HG02588 (cell line): Measurements from ENCODE around the gene ACSL6.
A peak's percentile ranks its signal among the peaks of the same experiment; 100 is the strongest.

Experiments
- ATAC-seq: cut with Tn5 transposase; IDR thresholded peaks from one replicate; pipeline ENCODE4 v1.9.1; 2021; ENCODE audit warnings: mild to moderate bottlenecking, moderate library complexity; ENCODE audit not compliant: unreplicated experiment

ACSL6 gene

DNA sequence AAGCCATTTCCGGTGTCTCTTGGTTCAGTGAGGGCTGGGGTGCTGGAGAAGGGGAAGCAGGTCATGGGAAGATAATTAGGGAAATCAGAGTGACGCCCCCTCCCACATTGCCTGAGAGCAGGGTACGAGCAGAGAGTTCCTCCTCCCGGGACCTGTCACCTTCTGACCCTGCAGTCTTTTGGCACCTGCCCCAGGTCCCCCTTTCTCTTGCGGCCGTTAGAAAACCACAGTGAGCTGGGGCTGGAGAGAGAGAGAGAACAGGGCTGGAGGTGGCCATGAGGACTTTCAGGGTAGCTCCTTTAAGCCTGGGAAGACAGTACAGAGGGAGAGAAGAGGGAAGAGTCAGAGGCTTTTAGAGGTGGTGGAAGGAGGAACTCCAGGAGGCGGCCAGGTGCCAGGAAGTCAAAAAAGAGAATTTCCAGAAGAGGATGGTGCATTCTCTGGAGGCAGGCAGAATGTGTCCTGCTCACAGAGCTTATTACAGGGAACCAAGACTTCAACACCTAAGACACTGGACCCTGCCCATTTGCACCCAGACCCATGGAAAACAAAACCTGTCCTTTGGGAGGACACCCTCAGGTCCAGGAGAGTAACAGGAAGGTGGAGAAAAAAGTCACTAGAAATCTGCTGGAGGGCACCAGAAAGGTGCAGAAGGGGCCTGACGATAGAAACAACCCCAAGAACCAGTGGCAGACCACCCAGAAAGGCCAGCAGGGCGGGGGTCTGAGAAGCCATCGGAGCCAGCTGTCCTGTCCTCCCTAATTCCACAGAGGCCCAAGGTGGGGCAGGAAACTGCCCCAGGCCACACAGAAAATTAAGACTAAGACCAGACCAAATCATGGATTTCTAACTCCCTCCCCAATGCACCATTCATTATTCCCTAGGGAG, 6.5 kb upstream of the ACSL6 start:
- no peak for ATAC-seq

DNA sequence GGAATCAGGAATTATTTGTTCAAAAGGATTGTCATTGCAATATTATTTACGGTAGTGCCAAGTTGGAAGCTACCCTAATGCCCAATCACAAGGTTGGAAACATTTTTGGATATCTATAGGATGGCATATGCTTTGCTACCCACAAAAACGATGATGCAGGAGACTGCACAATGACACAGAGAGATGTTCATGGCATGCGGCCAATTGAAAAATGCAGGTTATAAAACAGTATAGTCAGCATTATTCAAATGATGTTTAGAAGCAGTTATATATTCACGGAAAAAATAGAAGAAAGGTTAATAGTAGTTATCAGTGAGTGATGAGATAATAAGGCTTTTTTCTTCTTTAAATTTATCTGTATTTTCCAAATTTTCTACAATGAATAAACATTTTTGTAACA, 5.9 kb upstream of the ACSL6 start:
- ATAC-seq, result no peak

DNA sequence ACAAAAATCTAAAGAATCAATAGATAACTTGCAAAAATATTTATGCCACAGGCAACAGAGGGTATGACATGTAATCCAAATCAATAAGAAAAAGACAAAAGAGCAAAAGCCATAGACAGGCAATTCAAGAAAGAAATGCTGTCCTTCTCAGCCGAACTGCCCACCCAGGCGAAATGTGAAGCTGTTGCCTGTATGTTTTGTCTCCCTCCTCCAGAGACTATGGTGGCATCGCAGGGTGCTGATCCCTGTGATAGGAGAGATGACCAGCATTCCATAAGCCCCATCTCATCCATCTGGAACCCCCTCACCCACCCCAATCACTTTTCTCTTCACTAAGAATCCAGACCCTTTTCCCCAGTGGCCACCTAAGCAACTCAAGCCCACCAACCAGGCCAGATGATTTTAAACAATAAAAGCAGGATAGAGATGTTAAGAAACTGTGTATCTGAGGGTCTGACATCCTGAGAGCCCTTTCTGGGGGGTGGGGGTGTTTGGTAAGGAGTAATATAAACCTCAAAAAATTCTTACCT, 5.3 kb upstream of the ACSL6 start:
- no peak for ATAC-seq

DNA sequence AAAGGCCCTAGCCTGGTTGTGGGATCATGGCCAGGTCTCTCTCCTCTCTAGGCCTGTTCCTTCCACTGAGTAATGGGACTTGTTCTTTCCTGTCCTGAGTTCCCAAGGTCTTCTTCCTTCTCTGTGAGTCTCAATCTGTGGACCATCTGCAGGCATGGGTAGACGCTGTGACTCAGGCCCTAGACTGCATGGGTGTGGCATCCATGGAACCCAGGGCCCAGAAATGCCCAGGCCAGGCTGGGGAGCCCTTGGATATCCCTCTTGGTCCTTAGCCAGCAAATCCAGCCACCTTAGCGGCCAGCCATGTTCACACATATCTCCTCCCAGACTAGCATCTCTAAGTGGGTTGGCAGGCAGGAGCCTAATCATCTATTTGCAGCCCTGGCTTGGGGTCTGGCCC, 2.3 kb upstream of the ACSL6 start:
- no peak for ATAC-seq

DNA sequence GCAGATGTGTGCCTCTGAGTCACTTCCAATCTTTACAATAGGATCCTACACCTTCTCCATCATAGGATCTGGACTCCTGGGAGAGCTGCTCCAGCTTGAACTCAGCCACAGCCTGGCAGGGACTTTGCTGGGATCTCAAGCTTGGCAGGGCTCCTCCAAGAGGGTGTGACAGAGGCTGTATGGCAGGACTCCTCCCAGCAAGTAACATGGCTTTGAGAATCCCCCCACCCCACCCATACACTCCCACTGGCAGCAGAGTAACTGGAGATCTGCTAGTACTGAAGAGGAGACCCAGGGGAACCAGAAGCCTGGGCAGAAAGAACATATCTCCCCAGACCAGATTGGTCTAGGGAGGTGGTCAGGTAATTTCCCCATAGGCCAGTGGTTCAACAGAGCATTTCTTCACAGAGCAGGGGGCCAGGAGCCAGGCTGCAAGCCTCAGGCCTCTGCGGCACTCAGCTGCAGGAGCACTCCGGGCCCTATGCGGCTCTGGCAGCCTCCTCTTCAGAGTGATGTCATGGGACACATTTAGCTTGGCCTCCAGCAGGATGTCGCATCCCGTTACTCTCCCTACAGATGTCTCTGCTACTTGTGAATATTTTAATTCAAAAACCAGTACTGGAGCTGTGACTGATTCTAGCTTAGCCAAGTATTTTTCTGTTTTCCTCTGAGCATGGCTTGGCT, 1.7 kb upstream of the ACSL6 start:
- no peak for ATAC-seq

DNA sequence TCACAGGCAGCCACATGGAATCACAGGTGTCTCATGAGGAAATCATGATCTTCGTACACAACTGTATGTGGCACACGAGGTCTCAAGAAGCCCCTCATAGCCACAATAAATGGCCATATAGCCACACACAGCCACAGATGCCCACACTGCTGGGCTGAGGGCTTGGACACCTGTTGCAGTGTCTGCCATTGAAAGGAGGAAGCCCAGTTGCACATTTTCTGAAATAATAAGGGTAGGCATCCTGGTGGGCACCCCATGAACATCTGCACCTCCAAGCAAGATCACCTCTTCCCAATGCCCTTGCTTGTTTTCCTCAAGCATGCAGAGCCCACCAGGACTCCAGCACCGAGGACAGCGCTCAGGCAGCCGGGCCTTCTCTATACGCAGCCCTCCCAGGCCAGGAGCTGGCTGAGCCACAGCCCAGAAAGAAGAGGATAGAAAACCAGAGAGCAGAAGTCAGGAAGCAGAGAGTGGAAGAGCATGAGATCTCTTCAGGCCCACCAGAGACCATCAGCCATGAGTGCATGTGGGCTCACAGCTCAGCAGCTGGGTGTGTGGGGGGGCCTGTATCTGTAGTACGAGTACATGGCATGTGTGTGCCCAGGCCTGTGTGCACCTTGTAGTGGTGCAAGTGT, 1.0 kb upstream of the ACSL6 start:
- no peak for ATAC-seq

DNA sequence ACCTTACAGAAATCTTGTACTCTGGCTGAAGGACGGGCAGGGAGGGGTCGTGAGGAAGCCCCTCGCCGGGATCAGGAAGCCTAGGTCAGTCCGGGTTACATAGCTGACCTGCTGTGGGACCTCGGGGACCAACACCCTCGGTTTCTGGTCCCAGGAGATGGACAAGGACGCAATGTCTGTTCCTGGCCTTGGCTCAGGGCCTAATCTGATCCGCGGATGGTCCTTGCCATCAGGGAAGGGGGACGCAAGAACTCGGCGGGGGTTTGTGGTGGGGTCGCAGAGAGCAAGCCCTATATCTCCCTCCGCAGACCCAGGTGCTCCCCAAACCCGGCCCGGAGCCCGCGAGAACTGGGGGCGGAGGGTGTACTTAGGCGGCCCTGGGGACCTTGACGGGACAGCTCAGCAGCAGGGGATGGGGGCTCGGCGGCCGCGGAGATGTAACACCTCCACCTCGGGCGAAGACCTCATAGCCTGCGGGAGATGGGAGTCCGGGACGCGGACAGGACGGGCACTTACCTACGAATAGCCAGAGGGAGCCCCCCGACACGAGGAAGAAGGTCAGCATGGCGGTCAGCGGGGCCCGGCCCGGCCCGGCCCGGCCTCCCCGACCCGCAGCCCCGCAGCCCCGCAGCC, 353 bp downstream of the ACSL6 start:
- no peak for ATAC-seq

DNA sequence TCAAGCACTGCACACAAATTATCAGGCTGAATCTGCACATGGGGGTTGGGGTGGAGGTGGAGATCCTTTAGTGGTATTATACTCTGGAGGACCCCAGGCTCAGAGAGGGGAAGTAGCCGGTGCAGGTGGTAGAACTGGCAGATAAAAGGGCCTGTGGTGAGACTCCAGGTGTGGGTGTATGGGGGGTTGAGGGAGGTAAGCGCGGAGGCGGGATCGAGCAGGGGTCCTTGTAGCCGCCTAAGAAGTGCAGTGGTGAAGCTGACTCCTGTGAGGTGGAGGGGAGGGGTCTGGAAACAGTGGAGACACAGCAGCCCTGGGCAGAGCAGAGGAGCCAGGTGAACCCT, 841 bp downstream of the ACSL6 start:
- no peak for ATAC-seq

DNA sequence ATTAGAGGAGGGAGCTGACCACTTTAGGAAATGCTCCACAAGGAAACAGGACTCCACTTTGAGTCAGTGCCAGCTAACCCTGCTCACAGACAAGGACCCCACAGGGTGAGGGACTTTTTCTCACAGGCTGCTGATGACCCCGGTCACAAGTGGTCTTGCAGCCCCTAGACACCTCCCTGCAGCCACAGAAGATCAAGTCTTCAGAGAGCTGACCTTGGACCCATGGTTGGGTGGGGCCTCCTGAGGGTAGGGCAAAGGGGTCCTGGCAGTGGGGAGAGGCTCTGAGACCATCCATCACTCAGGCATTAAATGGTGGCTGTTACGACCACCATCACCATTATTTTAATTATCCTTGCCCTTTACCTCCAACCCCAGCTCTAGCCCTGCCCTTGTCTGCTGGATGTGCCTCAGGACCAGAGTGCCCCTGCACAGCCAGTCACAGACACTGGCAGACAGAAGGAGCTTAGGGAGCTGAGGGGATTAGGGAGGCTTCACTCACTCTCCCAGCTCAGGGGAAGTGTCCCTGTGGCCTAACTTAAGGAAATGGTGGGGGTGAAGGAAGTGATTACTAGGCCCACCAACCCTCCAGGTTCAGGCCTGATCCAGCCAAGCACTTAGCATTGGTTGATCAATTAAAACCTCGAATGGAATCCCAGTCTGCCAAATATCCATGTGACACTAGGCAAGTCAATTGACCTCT, 1.6 kb downstream of the ACSL6 start:
- ATAC-seq, result no peak

DNA sequence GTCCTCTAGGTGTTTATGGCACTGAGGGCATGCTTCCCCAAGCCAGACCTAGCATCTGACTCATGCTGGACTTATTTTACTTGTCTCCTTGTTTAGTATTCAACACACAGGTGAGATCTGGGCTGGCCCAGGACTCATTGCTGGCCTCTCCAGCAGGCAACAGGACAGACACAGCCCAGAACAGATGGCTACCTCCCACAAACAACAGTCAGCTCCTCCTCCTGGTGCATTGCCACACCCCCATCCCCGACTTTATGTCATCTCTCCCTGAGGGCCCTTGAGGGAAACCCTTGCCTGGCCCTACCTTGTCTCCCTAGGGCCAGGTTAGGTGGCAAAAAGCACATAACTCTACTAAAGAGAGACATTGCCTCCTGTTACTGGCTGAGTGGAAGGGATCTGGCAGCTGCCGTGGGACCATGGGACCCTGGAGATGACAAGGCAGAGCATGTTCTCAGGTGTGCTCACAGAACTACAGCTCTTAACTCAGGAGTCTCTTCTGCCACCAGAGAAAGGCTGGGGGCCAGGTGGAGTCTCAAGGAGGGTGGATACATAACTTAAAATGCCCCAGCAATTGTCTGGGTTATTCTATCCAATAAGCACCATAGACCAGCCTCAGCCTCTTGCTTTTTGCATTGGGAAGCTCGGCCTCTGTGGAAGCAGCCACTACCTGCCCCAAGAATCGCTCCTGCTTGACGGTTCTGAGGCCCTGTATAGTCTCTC, 2.3 kb downstream of the ACSL6 start:
- no peak for ATAC-seq

DNA sequence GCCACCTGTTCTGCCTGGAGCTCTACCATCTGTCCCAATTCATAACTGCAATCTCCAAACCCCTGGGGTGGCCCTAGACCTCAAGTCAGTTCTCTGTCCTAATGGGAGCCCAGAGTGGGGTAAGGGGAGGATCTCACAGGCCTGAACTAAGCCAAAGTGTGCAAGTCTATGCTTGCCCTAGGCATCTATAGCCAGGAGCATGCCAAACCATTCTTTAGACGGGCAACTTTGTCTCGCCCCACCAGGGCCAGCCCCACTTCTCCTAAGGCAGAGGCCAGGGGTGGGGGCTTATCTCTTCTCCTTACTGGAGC, 3.3 kb downstream of the ACSL6 start:
- ATAC-seq, result peak; percentile 3

DNA sequence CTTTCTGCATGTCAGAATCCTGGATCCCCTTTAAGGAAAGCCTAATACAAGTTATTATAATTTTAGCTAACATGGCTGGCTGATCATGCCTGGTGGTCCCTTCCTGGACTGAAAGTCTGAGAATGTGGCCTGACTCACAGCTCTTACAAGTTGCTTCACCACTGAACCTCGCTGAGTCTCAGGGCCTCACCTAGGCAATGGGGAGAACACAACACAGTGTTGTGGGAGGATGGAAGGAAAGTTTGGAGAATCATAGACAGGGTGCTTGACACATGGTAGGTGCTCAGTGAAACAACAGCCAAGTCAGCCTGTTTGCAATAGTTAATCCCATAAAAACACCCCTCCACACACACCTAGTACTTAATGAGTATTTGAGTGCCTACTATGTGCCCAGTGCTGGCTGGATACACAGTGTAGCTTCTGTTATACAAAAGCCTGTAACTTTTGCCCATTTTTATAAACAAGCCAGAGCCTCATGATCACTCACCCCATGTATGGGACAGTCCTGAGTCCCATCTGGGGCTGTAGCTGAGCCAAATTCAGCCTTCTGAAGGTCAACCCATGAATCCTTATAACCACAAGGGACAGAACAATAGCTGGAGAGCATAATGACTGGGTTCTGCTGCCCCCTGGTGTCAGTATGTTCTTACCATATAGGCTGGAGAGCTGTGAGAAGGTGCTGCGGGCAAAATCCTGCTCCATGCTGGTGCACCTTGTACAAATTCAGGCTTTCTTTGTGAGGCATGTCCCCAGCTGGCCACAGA, 3.9 kb downstream of the ACSL6 start:
- peak; percentile 70 for ATAC-seq

DNA sequence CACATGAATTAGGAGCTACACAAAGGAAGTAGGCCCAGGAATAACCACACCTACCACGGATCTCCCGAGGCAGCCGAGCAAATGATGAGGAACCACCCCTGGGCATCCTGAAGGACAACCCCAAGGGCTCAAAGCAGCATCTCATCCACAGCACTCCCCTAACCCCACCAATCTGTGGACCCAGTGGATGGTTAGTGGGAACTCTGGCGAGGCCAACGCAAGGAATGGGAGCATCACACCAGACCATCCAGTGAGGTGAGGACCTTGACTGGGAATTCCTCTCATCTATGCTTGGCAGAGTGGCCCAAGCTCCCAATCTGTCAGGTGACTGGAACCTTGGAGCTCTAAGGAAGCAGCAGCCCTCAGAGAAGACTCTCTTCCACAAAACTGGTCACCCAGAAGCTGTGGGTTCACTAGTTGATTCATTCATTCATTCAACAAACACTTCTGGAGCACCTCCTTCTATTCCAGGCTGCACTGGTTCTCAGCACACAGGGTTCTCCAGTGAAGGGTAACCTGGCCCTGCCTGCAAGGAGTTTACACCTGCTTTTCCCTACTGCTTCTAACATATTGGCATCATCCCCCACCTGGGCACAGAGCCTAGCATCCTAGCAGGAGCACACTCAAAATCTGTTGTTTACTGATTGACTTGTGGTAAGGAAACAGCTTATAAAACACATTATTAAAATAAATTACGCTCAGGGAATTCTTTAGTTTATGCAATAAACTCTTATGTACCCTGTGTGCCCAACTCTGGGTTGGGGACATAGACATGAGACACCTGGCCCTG, 4.9 kb downstream of the ACSL6 start:
- no peak for ATAC-seq

DNA sequence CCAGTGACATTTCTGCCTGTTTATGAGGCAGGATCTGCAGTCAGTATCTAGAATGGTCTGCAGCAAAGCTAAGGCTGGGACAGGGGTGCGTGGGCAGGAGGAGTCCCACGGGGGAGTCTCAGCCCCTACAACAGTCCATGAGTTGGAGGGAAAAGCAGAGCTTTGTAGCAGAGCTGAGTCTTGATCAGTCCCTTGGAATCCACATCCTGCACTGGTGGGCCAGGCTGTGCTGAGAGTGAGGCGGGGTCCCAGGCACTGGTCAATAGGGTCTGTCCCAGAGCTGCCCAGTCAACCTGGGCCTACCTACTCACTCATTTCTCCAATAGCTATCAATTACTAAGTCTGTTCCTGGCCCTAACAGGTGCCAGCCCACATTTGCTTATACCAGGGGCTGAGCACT, 5.9 kb downstream of the ACSL6 start:
- no peak for ATAC-seq

DNA sequence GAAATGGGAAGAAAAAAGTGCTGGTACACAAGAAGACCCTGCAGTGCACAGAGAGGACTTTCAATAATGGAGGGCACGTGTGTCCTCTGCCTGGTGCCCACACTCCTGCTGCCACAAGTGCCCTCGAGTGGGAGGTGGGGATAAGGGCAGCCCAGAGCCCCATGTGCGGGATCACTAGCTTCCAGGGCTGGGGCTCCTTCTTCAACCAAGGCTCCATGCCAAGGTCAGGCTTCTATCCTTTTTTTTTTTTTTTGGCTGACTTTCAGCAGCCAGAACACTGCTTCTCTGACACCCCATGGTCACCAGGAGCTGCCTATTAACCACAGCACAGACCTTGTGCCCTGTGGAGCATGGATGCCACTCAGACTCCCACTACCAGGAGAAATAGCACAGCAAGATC, 7.5 kb downstream of the ACSL6 start:
- ATAC-seq, result no peak

DNA sequence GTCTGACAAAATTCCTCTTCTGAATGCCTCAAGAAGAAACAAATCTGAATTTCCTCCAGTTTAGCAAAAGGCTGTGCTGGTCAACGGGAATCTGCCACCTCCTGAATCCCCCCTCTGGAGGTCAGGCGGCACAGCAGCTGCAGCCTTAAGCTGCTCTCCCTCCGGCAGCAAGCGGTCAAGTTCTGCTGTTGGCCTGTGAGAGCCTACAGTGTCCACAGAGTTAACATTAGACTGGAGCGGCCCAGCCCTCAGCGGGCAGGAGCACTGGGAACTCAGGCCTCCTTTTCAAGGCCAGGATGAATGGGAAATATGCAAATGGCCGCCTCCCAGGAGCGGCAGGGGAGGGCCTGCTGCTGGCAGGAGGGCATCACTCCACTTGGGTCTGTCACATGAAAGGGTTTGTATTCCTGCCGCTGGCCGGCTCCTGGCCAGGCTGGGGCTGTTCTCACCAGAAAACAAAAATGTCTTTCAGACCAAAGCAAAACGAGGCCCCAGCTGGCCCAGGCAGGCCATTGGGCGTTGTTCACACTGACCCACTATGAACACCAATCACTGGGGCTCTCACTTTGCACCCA, 8.2 kb downstream of the ACSL6 start:
- ATAC-seq, result no peak

DNA sequence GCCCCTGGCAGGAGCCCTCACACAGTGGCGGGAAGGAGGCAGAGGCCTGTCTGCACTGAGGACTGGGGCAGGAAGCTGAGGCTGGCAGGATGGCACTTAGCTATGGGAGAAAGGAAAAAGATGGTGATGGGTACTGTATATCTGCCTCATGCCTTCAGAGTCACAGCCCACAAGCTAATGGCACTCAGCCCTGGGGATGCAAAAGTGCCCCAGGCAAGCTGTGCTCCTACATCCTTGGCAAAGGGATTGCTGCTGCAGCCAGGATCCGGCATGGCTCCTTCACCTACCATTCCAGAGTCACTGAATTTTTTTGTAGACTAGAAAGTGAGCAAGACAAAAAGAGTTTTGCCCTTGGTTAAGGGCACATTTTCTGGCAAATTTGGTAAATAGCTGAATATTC, 8.7 kb downstream of the ACSL6 start:
- no peak for ATAC-seq
